Measurements from ENCODE around the gene PIK3IP1.

The PIK3IP1 gene

GRCh38 chr22:31308181-31308580 lies 15.9 kb upstream of the PIK3IP1 start:
- DNase-seq (ENCODE audit: low spot score), result no peak

- DNase-seq (ENCODE audit: low spot score), result no peak
Observed at GRCh38 chr22:31305194-31305593, 12.9 kb upstream of the PIK3IP1 start.

DNA sequence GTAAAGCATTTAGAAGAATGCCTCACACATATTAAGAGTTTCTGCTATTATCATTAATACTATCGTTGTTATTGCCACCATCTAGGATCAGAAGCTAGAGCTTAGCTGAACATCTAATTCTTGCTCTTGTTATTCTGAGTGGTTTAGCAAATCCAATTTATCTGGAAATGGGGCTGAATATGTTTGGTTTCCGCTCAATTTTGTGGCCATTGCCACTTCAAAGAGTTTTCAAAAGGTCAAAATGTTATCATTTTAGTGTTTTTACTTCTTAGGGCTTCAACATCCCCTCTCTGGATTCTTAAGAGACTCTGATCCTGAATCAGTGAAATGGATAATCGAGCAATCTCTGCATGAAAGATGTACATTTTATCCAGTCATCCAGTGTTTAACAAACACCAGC lies 10.2 kb upstream of the PIK3IP1 start:
- DNase-seq (ENCODE audit: low spot score), result no peak

GRCh38 chr22:31302006-31302405 lies 9.7 kb upstream of the PIK3IP1 start:
- DNase-seq (ENCODE audit: low spot score), result no peak

GRCh38 chr22:31300896-31301295 lies 8.6 kb upstream of the PIK3IP1 start:
- DNase-seq (ENCODE audit: low spot score), result no peak

GRCh38 chr22:31295831-31296657 lies 3.8 kb upstream of the PIK3IP1 start:
- no peak for DNase-seq (ENCODE audit: low spot score)

GRCh38 chr22:31295360-31295759 lies 3.1 kb upstream of the PIK3IP1 start:
- DNase-seq (ENCODE audit: low spot score), result no peak

GRCh38 chr22:31291481-31292235 lies 630 bp downstream of the PIK3IP1 start:
- DNase-seq (ENCODE audit: low spot score), result no peak

GRCh38 chr22:31290494-31291471 lies 1.5 kb downstream of the PIK3IP1 start:
- DNase-seq (ENCODE audit: low spot score), result peak; percentile 90

DNA sequence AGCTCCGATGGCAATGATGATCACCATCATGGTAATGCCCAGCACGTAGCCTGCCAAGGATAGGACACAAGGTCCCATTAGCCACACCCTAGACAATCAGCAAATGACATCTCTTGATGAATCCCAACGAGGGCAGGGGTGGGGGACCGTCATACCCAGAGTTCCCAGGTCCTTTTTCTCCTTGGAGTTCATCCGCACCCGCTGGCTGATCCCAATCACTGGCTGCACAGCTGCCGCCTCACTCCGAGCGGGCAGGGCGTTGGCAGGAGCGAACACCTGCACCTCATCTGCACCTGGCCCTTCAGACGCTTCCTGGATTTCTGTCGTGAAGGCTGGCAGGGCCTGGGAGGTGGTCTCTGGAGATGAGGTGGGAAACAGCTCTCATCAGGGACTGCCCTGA lies 2.9 kb downstream of the PIK3IP1 start:
- DNase-seq (ENCODE audit: low spot score), result peak; percentile 44

DNA sequence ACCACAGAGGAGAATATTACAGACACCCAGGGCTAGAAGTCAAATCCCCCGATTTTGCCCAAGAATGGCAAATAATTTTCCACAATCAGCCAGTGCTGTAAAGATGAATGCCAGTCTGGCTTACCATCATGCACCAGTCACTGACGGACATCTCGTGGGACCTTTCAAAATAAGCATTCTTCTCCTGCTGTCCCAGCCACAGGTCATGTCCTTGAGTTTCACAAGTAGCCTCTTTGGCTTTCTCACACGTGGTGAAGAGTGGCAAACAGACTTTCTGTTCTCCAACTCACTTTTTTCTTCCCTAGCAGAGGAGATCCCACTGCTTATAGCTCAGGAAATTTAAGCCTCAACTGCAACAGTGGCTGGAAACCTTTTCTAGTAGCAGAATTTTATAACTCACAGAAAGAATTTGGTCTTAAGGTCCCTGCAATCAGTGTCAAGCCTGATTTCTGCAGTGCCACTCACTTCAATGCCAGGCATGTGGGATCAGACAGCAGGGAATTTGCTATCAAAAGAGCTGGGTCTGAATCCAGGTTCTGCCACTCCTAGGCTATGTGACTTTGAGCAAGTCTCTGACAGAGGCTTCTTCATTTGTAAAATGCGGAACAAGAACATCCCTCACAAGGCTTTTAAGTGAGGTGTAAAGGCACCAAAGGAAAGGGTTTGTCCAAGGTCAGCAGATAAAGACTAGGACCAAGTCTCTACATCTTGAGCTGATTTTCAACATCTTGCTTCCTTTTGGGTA lies 3.6 kb downstream of the PIK3IP1 start:
- DNase-seq (ENCODE audit: low spot score), result no peak

- DNase-seq (ENCODE audit: low spot score), result no peak
Observed at GRCh38 chr22:31287818-31288495, 4.3 kb downstream of the PIK3IP1 start.

GRCh38 chr22:31286360-31287255 lies 5.7 kb downstream of the PIK3IP1 start:
- DNase-seq (ENCODE audit: low spot score), result no peak

DNA sequence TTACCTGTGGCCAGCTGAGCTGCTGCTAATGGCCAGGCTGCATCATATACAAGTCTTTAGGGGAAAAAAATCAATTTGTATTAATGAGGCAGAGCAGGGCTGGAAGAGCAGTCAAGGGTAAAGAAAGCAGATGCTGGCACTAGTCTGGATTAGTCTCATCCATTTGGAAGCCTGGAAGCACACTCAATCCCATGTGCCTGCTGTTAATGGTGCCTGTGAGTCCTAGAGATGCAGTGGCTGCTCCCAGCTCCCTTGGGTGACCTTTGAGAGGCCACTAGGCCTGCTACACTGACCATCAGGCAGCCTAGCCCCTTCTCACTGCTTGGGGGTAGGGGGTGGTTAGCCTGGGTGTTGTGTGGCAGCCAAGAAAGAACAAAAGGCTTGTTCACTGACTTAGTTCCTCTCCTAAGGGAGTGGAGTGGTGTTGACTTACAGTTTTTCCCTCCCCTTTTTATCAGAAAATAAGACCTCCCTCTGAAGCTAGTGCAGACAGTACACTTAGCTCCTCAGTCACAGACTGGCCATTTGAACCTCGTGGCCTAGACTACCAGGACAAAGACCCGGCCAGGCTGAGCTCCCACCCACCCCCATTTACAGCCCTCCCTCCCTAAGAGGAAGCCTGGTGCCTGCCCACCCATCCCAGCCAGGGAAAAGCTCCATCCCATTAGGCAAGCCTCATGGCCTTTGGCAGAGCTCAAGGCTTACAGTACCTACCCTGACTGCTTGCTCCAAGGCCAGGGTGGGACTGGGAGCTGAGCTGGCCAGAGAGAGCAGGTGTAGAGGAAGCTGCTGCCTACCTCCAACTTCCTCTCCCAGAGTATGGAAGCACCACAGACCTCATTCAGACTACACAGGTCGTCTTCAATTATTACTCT lies 7.8 kb downstream of the PIK3IP1 start:
- no peak for DNase-seq (ENCODE audit: low spot score)

DNA sequence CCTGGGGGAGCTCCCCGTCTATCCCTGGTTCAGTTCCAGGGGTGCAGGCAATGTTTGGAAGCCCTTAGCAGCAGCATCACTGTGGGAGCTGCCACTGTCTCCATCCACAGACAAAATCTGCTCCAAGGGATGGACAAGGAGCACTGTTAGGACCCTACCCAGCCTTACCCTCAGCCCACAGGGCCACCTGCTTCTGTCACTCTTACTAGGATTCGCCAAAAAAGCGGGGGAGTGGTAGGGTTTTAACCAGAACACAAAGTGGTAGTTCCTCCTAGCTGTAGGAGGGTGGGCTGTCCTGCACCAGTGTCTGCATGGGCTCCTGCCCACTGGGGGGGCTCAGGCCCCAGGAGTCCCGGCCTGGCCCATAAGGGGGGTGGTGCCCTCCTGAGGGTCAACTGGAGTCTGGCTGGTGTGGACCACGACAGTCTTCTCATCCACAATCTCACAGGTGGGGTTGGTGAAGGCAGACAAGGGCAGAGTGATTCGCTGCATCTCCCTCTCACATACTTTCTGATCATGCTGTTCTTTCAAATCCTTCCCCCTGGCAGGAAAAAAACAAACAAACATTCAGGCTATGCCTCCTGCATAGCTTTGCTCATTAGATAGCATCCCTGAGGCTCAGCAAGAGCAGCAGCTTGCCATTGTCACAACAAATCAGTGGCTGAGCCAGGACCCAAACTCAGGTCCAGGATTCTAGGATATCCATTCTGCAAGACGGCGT lies 9.4 kb downstream of the PIK3IP1 start:
- no peak for DNase-seq (ENCODE audit: low spot score)

GRCh38 chr22:31281733-31282132 lies 10.6 kb downstream of the PIK3IP1 start:
- no peak for DNase-seq (ENCODE audit: low spot score)

GRCh38 chr22:31279821-31280505 lies 12.3 kb downstream of the PIK3IP1 start:
- no peak for DNase-seq (ENCODE audit: low spot score)

GRCh38 chr22:31279327-31279669 lies 13.0 kb downstream of the PIK3IP1 start:
- no peak for DNase-seq (ENCODE audit: low spot score)
